Hepatocyte (in vitro differentiated cells): Measurements from ENCODE around the gene NOS1AP.

Source experiments
- CTCF ChIP-seq: fragments of 200-600 bp; sonication (generic); IDR thresholded peaks from 2 replicates; pipeline ENCODE4 v1.5.1; 2016; ENCODE audit warnings: antibody characterized with exemption, mild to moderate bottlenecking; ENCODE audit not compliant: poor library complexity
- EZH2 ChIP-seq: fragments of 200-600 bp; sonication (generic); IDR thresholded peaks from 2 replicates; pipeline ENCODE4 v1.6.1; 2016; ENCODE audit warnings: antibody characterized with exemption, mild to moderate bottlenecking, borderline replicate concordance

DNA sequence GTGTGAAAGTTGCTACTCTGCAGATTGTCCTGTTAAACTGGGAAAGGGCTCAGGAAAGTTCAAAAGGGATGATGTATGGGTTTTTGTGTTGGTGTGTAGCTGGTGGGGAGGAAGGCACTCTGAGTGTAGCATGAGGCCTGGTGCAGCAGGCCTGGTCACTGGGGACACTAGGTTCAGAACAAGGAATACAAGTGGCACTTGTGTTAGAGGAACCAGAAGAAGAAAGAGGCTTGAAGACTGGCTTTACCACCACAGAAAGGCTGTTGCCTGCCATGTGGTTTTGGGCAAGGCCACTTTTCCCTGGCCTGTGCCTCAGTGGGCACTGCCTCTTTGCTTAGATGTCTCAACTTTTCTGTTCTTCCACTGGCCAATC, 122.8 kb downstream of the NOS1AP start:
- TF ChIP-seq CTCF: no peak
- TF ChIP-seq EZH2: no peak
